PC-9 (cell line): ENCODE data around the gene CCDC85C.

Experiments
- EZH2 ChIP-seq: fragments of 200-600 bp; sonication (generic); IDR thresholded peaks from 2 replicates; pipeline ENCODE4 v1.8.0; 2017; ENCODE audit warnings: antibody characterized with exemption, low read depth
- TF ChIP-seq, protein P1 (sequence below): fragments of 200-600 bp; sonication (generic); conservative IDR thresholded peaks from 2 replicates; pipeline ENCODE4 v1.6.1; 2017; ENCODE audit warnings: mixed run types, antibody characterized with exemption, mild to moderate bottlenecking, moderate library complexity

DNA sequence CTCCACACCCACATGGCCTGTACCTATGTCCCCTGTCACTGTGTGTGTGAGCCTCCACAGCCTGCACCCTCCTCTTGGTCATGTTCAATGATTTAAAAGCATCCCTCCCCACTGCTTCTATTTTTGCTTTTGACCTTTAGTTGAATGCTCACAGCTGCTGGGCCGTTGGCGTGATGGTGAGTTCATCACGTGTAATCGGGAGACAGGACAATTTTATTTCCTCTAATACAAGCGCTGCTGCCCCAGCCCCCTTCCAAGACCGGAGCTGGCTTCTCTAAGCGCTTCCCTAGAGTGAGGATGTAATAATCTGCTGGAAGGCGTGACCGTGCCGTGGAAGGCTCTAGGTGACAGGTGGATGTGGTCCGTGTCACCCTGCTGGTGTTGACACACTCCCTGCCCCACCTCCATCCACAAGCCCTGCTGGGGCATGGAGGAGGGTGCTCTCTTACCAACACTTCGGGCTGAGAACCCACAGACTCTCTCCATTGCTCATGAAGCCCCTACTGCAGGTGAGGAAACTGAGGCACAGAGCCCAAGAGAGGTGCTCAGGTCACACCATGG, 25.4 kb downstream of the CCDC85C start:
- TF ChIP-seq, protein P1, sequence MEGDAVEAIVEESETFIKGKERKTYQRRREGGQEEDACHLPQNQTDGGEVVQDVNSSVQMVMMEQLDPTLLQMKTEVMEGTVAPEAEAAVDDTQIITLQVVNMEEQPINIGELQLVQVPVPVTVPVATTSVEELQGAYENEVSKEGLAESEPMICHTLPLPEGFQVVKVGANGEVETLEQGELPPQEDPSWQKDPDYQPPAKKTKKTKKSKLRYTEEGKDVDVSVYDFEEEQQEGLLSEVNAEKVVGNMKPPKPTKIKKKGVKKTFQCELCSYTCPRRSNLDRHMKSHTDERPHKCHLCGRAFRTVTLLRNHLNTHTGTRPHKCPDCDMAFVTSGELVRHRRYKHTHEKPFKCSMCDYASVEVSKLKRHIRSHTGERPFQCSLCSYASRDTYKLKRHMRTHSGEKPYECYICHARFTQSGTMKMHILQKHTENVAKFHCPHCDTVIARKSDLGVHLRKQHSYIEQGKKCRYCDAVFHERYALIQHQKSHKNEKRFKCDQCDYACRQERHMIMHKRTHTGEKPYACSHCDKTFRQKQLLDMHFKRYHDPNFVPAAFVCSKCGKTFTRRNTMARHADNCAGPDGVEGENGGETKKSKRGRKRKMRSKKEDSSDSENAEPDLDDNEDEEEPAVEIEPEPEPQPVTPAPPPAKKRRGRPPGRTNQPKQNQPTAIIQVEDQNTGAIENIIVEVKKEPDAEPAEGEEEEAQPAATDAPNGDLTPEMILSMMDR = no peak
- no peak for TF ChIP-seq EZH2
